Measurements from ENCODE around the gene MED1. TPM values are rescaled to one million over a fixed set of nuclear protein-coding genes. Genes with fewer than 3 reads are reported as not detected.

Gene MED1
- total and polyA plus RNA-seq, 2 of the 4 experiments (the other 2 are of a cell fraction): 16.9 to 24.2 TPM

DNA sequence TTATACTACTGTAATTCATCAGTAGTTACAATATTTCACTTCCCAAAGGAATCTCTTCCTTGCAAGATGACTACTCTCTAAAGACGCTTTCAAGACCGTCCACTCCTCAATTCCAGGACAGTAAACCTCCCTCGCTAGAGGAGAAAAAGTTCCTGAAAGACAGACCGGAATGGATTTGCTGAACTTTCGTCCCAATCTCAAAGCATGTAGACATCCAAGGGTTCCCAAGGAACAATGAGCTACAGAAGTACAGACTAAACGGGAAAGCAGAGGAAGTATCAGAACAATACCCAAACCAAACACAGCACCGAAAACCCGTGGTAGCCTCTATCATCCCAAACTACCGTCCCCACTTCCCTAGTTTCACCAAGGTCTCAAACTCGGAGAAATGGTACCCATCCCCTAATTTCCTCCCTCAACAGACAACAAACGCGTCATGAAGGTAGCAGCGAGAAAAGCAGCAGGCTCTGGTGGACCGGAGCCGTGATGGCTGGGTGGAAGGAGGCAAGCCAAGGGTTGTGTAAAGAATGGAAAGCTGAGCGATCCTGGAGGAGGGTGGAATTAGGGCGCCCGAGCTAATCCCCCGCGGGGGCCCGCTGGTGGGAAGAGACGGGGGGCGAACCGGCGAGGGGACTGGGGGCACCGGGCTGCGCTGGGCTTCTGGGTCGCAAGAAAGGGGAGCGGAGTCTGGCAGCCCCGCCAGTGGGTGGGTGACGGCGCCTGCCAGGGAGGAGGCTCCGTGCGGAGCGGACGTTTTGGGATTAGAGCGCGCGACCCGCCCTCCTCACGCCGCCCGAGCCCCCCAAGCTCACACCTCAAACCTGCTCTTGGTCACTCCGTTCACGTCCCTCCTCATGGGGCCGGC, 50.3 kb downstream of the MED1 start:
- H3K9me1 ChIP-seq (ENCODE audit: insufficient read depth, low read length): no peaks in the 10 kb centered on the region
- no peak overlapping the region for H3K4ac ChIP-seq (ENCODE audit: low read depth, low read length)
- 1% methylated on average over 22 of the region's 46 CpGs; no CpG with 5 or more reads in 1 of the 2 experiments for WGBS, 2 experiments (ENCODE audit: extremely low coverage in 2 of 2, insufficient read length in 1 of 2)
- peaks cover 5 to 34% of the 10 kb centered on the region in 2 experiments; a peak in 3 of 4 replicates for H3K79me1 ChIP-seq (ENCODE audit: low read depth in 1 of 2, low read length in 2 of 2)
- no peak overlapping the region for H2BK120ac ChIP-seq (ENCODE audit: low read depth, low read length)
- peak overlapping the region; percentile 94 for H3K4me2 ChIP-seq (ENCODE audit: low read depth, low read length)
- peaks cover 7% of the 10 kb centered on the region for H3K4me1 ChIP-seq (ENCODE audit: control insufficient read depth, insufficient read depth, low read length)
- H3K56ac ChIP-seq (ENCODE audit: extremely low read depth, insufficient read depth, low read length): peak overlapping the region; percentile 39; the same call in 1 of the 2 replicates
- H3K23ac ChIP-seq (ENCODE audit: low read depth, low read length): peak overlapping the region; percentile 86
- POLR2A ChIA-PET (ENCODE audit: unreplicated experiment): no interaction called here
- H2BK5ac ChIP-seq (ENCODE audit: low read depth, low read length, poor library complexity, severe bottlenecking): peak overlapping the region; percentile 41
- peak overlapping the region; percentile 61; the same call in 1 of the 2 replicates for H3K14ac ChIP-seq (replicated peaks; ENCODE audit: low read depth, low read length)
- CTCF ChIA-PET: no interaction called here
- H3K18ac ChIP-seq (ENCODE audit: low read depth, low read length): no peak overlapping the region
- peak overlapping the region; percentile 41 for H3K27ac ChIP-seq (ENCODE audit: insufficient read depth, low read length)
- dilution Hi-C loops (cut with HindIII; ENCODE audit: low sequenced_read_pairs, unreplicated experiment) (no loop called here), intact Hi-C loops (cut with micrococcal nuclease) (loop anchor here (1.0 kb wide), 2 partner anchors 12 to 129 kb away; no protein-coding TSS in a partner anchor), in situ Hi-C loops (cut with MboI; ENCODE audit: low sequenced_read_pairs) (loop anchor here (10.0 kb wide), 1 partner anchor 126 kb away; no protein-coding TSS in a partner anchor)
- H4K20me1 ChIP-seq (ENCODE audit: insufficient read depth, low read length): peaks cover 4% of the 10 kb centered on the region; the same call in 1 of the 2 replicates
- ATAC-seq (ENCODE audit: low read depth): peak; percentile 2
- H4K8ac ChIP-seq (ENCODE audit: low read depth in 2 of 2, low read length in 2 of 2): peak overlapping the region in 1 of 2 experiments; percentile 36; a peak in 2 of 4 replicates
- H3K9ac ChIP-seq (ENCODE audit: low read depth, low read length): peak overlapping the region; percentile 83
- peak overlapping the region; percentile 66 for H2AK9ac ChIP-seq (replicated peaks; ENCODE audit: low read depth, low read length, poor library complexity)
- no peak overlapping the region for H2BK15ac ChIP-seq (ENCODE audit: low read depth, low read length)
- H4K91ac ChIP-seq (ENCODE audit: insufficient read depth, low read depth, low read length): no peak overlapping the region
- no peak overlapping the region for H2BK20ac ChIP-seq (ENCODE audit: low read depth, low read length)
- peak overlapping the region; percentile 100 for H3K4me3 ChIP-seq (ENCODE audit: insufficient read depth, low read depth, low read length)
- no peaks in the 10 kb centered on the region for H3K36me3 ChIP-seq (ENCODE audit: control insufficient read depth, insufficient read depth, low read length)
- no peak overlapping the region for H2AK5ac ChIP-seq (ENCODE audit: low read depth, low read length)
- no peak overlapping the region for H4K5ac ChIP-seq (ENCODE audit: low read depth, low read length)
- H3K9me3 ChIP-seq (ENCODE audit: control insufficient read depth, insufficient read depth, low read length): no peaks in the 10 kb centered on the region
- no TSS peak for BruUV-seq (replicated peaks)
- H2AFZ ChIP-seq (replicated peaks; ENCODE audit: low read length, poor library complexity): peak overlapping the region; percentile 98
- DNase-seq: no peak
- no peaks in the 10 kb centered on the region for H3K27me3 ChIP-seq (ENCODE audit: control insufficient read depth, insufficient read depth, low read length)
- TF ChIP-seq SMC3 (IDR thresholded peaks at IDR 0.05; ENCODE audit: low read depth, low read length): no peak
- TF ChIP-seq, protein P1, sequence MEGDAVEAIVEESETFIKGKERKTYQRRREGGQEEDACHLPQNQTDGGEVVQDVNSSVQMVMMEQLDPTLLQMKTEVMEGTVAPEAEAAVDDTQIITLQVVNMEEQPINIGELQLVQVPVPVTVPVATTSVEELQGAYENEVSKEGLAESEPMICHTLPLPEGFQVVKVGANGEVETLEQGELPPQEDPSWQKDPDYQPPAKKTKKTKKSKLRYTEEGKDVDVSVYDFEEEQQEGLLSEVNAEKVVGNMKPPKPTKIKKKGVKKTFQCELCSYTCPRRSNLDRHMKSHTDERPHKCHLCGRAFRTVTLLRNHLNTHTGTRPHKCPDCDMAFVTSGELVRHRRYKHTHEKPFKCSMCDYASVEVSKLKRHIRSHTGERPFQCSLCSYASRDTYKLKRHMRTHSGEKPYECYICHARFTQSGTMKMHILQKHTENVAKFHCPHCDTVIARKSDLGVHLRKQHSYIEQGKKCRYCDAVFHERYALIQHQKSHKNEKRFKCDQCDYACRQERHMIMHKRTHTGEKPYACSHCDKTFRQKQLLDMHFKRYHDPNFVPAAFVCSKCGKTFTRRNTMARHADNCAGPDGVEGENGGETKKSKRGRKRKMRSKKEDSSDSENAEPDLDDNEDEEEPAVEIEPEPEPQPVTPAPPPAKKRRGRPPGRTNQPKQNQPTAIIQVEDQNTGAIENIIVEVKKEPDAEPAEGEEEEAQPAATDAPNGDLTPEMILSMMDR (conservative IDR thresholded peaks at IDR 0.05; ENCODE audit: low read depth, low read length): no peak
- TF ChIP-seq USF2 (IDR thresholded peaks at IDR 0.05; ENCODE audit: low read depth, low read length): no peak
- TF ChIP-seq MAFK (IDR thresholded peaks at IDR 0.05; ENCODE audit: low read depth, low read length): no peak
- TF ChIP-seq CHD1 (IDR thresholded peaks at IDR 0.05; ENCODE audit: low read depth, low read length): no peak
- no peak for TF ChIP-seq CEBPB (IDR thresholded peaks at IDR 0.05; ENCODE audit: low read depth, low read length)
- TF ChIP-seq MXI1 (IDR thresholded peaks at IDR 0.05; ENCODE audit: borderline replicate concordance, low read depth, low read length): no peak; the same call in 1 of the 2 replicates
- no peak for TF ChIP-seq RFX5 (IDR thresholded peaks at IDR 0.05; ENCODE audit: low read depth, low read length)
- no peak for TF ChIP-seq FOS (IDR thresholded peaks at IDR 0.05; ENCODE audit: low read depth, low read length)
- TF ChIP-seq NFE2L2 (IDR thresholded peaks at IDR 0.05; ENCODE audit: low read depth, low read length): no peak
- TF ChIP-seq RCOR1 (IDR thresholded peaks at IDR 0.05; ENCODE audit: insufficient replicate concordance, low read length): no peak
- TF ChIP-seq ELK1 (IDR thresholded peaks at IDR 0.05; ENCODE audit: borderline replicate concordance, low read depth, low read length): no peak
- TF ChIP-seq MAZ (IDR thresholded peaks at IDR 0.05; ENCODE audit: borderline replicate concordance, low read depth, low read length): no peak
- no peak for TF ChIP-seq POLR2A (IDR thresholded peaks at IDR 0.05; ENCODE audit: low read depth, low read length)
